NCI-H2171 treated with DMSO at 0.1 percent for 48 hours (cell line): ENCODE data around the gene PTPRT.

Experiments
- DNase-seq: peaks from one replicate; lab custom pipeline; 2025; lab: John Stamatoyannopoulos, UW

Gene PTPRT

DNA sequence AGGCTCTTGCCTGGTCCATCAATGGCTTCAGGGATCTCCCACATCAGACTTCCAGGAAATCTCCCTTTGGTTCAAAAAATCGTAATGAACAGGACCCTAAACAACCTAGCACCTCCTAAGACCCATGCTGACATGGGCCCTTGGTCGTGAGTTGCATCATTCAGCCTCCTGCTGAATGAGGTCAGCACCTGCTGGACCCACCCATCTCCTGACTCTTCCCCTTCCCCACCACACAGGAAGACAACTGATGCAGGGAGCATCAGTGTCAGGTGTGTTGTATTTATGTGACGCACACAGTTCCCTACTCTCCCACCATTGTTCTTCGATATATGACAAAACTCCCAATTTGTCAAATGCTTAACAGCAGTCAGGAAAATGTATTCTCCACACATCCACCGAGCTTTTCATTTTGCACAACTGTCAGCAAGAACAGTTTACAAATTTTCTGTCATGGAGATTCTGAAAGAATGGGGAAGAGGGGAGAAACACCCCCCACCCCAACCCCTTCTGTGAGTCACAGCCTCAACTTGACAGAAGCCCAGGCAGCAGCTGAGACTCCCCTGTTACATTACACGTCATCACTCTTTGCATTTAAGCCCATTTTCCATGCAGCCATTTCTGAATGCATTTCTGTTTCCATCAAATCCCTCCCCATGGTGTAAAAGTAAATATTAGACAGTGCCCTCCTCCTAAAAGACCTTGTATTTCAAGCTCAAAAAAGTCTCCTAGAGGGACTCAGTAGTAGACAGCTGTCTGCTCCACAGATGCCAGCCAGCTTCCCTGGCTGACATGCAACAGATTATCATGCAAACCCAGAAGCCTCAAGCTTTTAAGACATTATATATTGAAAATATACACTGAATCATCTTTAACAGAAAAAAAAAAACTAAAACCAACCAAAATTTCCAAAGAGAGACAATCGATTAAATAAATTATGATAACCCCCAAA, 577.5 kb downstream of the PTPRT start:
- DNase-seq = no peak

DNA sequence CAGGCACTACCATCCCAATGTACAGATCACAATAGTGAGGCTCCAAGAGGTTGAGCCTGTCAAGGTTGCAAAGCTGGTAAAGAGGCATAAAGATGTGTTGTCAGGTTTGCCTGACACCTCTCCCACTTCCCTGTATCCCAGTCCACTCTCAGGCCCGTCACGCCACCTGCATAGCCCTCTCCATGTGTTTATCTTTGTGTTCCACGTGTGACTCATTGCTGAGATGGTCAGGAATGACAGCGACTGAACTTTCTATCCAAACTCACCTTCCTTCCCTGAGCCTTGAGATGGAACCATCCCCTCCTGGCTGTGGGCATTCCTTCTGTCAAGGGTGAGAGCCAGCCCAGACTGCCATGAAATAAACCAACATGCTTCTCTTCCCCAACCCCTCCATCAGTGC, 578.3 kb downstream of the PTPRT start:
- no peak for DNase-seq

DNA sequence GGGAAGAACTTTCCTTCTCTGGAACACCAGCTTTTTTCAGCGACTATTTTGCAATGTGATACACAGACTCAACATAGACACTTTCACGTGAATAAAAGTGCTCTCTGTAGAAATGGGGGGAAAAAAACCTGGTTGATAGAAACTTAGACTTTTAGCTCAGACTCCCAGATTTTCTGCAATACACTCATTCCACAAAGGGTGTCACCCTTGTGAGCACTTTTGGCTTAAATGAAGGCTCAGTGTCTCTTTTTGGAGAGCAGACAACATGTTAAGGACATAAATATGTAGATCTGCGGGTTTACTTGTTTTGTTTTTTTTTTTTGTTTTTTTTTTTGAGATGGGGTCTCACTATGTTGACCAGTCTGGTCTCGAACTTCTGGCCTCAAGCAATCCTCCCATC, 579.6 kb downstream of the PTPRT start:
- no peak for DNase-seq

DNA sequence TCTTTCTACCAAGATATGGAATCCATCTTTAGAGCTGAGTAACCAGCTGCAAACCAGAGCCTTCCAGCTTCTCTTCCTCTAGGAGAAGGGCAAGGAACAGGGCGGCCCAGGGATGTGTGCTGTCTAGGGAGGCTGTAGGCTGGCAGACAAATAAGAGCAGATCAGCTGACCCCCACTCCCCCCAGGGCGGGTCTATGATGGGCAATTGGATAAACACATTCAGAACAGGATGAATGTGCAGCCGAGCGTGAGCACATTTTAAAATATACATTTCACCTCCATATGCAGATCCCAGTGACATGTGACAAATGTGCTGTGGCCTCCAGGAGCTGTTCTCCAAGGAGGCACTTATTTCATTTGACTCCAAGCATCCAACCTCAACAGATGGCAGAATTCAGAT, 580.1 kb downstream of the PTPRT start:
- peak; percentile 35 for DNase-seq

DNA sequence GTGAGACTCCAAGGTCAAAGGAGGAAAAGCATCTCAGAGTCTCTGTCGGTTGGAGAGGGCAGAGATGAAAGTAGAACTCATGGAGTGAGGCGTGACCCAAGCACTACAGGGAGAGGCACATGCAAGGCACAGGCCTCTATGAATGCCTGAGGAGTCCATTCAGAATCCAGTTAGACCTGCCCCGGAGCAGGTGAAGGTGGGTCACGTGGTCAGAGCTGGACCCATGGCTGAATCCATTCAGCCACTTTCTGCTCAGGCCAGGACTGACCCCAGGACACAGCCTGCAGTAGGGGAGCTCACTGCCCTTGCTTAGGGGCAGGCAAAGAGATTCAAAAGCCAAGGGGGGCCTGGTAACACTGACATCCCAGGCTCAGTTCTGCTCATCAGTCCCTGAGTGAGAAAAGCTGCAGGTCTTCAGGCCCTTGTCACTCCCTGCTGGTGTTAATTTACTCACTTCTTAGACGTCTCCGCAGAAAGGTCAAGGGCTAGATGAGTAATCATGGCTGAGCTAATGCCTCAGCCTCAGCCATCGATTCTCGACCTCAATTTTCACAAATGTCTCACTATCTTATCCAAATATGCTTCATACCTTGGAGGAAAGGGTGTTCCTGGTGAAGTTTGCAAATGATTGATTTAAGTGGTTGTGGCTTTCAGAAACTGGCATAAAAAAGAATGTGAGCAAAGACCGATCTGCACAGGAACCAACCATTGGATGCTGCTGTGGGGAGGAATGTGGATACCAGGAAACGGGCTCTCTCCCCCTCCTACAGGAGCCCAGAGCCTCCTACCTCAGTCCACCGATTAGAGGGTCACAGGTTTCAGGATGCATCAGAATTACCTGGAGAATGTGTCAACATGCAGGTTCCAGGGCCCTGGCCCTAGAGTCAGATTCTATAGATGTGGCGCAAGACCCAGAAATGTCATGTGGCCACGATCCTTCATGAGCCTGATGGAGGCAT, 584.4 kb downstream of the PTPRT start:
- no peak for DNase-seq

DNA sequence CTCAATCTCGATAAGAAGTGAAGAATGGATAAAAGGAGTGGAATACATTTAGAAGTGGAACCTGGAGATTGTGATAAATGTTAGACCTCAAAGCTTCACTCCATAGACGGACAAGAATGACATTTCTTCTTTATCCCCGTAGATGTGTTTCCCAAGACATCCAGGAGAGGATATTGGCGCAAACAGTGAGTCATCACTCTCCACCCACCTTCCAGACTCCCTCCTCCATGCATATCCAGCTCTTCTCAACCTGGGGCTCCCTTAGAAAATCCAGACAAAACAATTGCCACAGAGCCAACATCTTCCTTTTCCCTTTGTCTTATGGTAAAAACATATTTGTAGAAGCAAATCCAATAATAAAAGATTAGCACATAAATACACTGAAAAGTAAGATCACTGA, 586.1 kb downstream of the PTPRT start:
- DNase-seq = no peak

DNA sequence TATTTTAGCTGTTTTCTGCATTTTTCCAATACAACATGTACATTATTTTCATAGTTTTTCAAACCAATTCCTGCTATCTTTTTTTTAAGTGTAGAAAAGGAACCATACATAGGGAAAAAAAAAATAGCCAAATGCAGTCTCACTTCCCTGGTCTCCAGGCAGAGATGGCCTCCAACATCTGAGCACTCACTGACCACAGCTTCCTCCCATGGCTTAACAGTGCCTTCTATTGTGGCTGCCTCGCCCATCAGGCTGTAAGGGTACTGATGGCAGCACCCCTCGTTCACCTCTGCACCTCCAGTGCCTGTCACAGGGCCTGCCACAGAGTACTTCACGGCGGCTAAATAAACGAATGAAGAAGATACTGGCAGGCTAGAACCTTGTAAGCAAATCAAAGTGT, 591.1 kb downstream of the PTPRT start:
- DNase-seq = no peak

DNA sequence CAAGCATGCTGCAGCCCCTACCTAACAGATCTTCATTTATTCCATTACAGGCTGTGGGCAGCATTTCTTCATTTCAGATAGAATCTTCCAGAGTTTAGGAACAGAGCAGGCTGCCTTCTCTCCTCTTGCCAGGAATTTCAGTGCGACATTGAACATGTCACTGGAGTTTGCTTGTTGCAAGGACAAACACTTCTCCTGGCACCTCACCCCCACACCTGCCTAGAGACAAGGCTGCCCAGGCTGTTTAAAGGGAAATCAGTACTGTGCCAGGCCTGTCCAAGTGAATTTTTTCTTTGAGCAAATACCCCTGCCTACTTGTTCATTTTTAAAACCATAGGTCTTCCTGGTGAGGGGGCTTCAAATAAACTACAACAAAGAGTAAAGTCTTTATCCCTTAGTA, 594.1 kb downstream of the PTPRT start:
- no peak for DNase-seq

DNA sequence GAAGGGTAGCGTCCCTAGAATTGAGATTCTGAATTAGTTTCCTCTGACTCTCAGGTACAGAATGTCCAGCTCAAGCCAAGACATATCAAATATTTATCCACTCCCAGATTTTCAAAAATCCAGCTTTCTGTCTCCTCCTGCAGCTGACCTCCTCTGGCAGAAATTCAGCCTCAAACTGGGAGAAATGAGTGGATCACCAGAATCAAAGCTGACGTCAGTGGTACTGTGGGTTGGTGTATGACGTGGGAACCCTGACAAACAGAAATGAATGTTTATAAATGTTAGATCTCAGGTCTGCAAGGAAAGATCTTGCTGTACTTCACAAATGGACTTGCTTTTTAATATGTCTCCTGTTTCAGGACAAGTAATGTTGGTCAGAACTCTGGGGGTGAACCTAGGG, 595.0 kb downstream of the PTPRT start:
- no peak for DNase-seq

DNA sequence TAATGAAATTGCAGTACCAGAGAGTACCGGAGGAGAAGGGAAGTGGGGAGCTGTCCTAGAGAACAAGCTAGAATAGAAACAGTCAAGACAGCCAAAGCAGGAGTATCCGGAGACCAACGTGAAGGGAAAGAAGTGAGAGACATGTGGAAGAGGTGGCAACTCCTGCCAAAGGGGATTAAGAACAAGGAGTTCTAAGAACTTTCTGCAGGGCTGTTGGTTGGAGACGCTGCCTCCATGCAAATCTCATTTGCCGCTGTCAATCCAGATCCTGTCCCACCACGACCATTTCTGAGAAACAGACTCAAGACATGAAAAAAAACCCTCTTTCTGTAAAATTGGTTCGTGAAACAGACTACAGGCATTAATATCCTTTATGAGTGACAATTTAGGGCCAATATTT, 595.7 kb downstream of the PTPRT start:
- no peak for DNase-seq

DNA sequence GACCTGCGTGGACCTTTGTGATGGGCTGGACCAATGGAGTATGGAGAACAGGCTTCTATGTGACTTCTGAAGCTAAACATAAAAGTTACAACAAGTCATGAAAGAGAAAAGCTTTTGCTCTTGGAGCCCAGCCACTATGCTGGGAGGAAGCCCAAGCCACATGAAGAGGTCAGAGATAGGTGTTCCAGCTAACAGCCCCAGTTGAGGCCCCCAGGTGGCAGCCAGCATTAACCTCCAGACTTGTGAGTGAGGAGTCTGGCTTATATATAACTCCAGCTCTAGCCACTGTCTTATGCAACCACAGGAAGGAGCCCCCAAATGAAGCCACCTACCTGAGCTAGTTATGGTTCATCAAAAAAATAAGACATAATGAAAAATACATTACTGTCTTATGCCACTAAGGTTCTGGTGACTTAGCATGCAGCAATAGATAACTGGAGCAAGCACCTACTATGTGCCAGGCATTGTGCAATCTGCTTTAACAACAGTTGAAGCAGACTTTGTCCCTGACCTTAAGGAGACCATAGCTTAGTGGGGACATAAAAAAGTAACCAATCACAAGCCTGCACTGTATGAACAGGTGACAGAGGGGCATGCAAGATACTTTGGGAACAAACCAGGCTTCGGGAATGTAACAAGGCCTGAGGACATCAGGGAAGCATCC, 599.6 kb downstream of the PTPRT start:
- DNase-seq = no peak

DNA sequence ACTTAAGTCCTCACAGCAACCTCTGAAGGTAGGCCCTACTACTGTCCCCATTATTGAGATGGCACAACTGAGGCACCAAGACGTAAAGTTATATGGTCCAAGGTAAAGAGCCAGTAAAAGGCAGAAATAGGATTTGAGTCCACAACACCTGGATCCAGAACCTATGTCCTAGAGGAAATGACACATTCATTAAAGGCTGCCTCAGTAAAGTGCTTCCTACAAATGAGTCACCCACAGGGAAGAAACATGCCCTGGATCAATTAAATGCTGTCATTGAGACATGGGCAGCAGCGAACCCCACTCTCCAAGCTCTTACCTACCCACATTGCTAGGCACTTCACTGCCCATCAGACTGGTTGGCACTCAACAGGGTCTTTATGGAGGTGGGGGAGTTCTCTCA, 600.9 kb downstream of the PTPRT start:
- DNase-seq = no peak

DNA sequence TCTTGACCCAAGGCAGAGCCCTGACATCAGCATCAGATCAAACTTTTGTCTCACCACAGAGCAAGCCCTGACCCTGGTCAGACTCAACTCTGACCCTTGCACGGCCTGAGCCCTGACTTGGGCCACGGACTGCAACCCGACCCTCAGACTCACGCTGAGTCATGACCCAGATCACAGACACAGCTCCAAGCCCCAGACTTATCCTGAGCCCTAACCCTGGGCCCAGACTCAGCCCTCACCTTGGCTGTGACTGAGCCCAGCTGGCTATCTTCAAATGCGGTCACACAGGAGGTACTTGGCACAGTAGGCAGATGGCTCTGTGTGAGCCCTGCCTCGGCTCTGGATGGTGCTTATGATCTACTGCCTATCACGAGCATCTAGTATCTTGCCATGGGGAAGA, 602.3 kb downstream of the PTPRT start:
- no peak for DNase-seq

DNA sequence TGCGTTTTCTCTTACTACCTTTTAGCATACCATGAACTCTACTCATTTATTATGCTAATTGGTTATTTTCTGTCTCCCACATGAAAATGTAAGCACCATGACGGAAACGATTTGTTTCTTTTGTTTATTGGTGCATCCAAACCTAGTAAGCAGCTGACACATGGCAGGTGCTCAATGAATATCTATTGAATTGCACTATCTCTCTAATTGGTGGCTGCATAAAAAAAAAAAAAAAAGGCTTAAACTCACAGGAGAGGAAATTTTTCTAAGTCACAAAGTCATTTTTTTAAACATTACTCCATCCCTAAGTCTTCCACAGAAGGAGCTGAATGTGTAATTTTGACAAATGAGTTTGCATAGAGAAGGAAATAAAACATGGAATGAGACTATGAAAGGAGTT, 608.4 kb downstream of the PTPRT start:
- DNase-seq = no peak

DNA sequence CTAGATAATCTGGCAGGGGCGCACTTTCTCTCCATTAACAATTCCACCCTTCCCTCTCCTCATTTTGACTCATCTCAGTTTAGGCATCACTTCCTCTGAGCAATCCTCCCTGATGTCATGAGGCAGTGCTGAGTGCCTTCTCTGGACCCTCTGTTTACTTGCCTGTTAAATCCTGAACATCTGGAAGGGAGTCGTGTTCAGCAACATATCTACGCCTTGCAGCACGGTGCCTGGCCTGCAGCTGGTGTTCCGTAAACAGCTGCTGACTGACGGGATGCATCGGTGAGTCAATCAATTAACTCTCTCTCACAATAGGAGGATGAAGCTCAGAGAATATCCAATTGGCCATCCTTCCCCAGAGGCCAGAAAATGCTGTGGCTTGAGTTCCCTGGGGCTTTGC, 613.5 kb downstream of the PTPRT start:
- DNase-seq = no peak

DNA sequence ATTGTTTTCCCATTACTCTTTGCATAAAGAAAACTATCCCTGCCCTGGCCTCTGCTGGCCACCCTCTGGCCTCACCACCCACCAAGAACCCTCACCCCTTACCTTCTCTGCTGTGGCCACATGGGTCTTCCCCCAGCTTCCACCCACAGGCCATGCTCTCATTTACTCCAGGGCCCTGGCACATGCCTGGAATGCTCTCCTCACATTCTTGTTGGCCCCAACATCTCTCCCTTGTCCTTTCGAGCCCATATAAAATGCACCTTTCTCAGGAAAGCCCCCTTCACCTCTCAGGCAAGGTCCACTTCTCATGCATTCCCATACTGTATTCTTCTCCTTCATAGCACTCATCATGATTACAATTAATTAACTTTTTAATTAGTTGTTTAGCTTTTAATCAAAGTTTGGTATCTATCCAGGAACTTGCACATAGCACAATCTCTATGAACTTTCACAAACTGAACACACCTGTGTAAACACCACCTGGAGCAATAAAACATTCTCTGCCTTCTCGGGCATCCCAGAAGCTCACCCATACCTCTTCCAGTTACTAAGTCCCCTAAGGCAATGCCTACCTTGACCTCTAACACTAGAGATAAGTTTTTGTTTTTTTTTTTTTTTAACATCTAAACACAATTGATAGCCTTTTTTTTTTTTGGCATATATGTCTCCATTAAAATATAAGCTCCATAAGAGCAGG, 617.2 kb downstream of the PTPRT start:
- no peak for DNase-seq

DNA sequence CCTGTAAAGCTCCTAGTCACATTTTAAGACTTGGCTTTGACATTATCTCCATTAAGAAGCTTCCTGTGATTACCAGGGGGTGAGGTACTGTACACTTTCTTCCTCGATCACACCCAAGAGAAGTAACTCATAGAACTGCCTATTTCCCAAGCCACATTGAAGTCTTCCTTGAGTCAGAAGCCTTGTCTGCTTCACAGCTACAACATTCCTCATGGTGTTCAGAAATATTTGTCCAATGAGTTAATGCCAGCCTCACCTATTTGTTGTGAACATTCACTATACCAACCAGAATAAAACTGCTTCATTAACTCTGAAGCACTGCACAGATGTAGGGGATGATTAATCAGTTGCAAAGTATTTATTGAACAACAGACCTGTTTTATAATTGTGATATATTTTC, 622.3 kb downstream of the PTPRT start:
- no peak for DNase-seq

DNA sequence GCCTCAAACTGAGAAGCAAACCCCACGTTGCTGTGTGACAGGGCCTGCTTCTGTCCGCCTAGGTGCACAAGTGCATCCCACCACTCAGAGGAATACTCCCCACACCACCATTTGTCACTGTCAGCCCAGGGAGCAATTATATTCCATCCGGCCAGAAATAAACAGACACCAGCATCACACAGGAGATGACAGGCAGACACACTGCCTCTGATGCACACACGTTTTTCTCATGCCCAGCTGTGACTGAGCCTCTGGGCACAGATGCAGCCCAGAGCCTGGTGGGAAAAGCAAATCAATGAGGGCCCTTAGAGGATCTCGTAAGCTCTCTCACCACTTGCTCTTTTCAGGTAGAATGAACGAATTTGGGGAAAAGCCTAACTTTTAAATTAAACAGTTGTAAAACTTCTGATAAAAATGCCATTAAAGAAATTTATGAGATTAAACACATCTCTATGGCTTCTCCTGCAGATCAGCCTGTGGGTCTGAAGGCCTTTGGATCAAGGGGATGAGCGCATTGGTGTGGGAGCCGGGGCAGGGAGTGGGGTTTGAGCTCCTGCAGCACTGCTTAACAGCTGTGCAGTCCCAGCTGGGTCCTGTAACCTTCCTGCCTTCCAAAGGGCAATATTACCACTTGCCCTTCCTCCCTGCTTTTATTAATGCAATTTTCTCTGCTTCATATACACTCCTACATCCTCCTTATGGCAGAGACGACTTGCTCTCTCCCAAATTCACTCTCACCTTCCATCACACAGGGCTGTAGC, 624.3 kb downstream of the PTPRT start:
- DNase-seq = no peak

DNA sequence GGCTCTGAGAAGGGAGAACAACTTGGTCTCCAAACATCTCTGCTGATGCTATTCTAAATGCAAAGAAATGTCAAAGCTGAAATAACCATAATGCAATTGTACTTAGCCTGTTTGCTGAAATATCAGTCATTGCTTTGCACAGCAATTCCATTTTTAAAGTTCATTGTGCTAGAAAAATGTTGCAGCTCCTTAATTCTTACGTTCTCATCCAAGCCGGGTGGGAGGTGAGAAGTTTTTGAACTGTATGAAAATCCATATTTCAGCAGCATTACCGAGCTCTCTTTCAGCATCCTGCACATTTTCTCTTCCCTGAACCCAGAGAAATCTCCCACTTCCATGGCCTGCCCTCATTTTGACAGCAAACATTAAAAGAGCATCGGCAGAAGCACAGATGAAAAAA, 630.0 kb downstream of the PTPRT start:
- DNase-seq = no peak

DNA sequence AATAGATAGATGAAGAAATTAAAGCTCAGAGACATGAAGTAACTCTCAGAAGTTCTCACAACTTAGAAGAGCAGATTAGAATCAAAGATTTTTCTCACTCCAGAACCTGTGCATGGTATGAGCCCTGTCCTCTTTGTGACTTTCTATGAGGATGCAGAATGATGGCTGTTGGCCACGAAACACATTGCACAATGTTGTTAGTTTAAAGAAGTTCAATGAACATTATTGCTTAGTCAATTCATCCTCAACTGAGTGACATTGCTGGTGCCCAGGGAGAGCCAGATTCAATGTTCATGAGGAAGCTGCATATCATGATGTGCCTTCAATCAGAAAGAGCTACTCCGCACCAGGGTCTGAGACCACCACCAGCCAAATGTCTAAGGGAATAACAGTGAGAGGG, 633.1 kb downstream of the PTPRT start:
- no peak for DNase-seq

DNA sequence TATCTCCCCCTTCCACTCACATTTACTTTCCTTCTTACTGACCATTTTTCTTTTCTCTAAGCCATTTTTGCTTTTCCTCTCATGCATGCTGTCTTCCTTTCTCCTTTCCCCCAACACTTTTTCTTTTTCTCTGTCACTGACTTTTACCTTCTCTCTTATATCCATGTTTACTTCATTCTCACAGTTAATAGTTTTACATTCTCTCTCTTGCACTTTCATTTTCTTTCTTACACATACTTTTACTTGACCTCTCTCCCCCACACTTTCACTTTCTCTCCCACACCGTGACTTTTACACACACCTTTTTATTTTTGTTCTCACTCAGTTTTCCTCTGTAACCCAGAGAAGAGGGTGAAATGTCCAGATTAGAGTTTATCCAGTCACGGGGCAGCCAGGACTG, 636.3 kb downstream of the PTPRT start:
- no peak for DNase-seq
